Measurements from ENCODE around the gene DCXR.
A peak's percentile ranks its signal among the peaks of the same experiment; 100 is the strongest.

DNA sequence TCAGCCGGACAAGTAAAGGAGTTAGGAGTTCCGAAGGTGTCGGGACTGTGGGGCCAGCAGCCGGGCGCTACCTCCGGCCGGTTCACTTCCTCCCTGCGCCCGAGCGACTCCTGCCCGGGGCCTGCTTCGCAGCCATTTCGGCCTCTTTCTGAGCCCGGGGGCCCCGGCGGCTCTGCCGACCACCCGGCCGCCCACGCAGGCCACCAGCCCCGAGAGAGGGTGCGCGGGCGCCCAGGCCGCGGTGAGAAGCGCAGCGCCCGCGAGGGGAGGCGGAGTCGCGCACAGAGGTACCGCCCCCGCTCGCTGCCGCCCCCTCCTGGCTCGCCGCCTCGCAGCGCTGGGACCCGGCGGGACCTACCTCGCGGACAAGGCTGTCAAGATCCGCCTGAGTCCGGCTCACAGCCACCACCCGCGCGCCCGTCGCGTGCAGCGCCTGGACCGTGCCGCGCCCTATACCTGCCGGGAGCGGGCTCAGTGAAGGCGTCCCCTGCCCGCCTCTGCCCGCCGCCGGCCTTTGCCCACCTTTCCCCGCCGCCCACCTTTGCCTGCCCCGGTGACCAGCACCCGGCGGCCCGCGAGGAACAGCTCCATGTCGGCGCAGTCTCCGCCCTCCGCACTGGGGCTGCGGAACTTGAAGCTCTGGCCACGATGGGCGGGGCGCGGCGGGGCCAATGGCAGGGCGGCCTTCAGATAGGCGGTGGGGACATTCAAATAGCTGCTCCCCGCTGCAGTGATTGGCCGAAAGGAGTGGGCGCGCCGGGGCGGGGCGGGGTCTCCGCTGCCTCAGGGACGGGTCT lies at the start of gene DCXR:
- TF ChIP-seq, protein P1, sequence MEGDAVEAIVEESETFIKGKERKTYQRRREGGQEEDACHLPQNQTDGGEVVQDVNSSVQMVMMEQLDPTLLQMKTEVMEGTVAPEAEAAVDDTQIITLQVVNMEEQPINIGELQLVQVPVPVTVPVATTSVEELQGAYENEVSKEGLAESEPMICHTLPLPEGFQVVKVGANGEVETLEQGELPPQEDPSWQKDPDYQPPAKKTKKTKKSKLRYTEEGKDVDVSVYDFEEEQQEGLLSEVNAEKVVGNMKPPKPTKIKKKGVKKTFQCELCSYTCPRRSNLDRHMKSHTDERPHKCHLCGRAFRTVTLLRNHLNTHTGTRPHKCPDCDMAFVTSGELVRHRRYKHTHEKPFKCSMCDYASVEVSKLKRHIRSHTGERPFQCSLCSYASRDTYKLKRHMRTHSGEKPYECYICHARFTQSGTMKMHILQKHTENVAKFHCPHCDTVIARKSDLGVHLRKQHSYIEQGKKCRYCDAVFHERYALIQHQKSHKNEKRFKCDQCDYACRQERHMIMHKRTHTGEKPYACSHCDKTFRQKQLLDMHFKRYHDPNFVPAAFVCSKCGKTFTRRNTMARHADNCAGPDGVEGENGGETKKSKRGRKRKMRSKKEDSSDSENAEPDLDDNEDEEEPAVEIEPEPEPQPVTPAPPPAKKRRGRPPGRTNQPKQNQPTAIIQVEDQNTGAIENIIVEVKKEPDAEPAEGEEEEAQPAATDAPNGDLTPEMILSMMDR (IDR thresholded peaks at IDR 0.05; ENCODE audit: low read depth, low read length): peak; percentile 58
- peak; percentile 57 for TF ChIP-seq MAX (IDR thresholded peaks at IDR 0.05; ENCODE audit: low read depth, low read length)
- peak; percentile 95 for TF ChIP-seq POLR2A (IDR thresholded peaks at IDR 0.05; ENCODE audit: extremely low read depth, insufficient read length)
